Neural progenitor cell (in vitro differentiated cells): ENCODE results near the gene MAPK1.

ENCODE experiments used
- EZH2 ChIP-seq: fragments of 200-600 bp; sonication (generic); IDR thresholded peaks from 2 replicates; pipeline ENCODE4 v1.6.1; 2017; ENCODE audit warnings: antibody characterized with exemption, mild to moderate bottlenecking, moderate library complexity
- EZH2phosphoT487 ChIP-seq: fragments of 200-600 bp; sonication (generic); IDR thresholded peaks from 2 replicates; pipeline ENCODE4 v1.6.1; 2017; ENCODE audit warnings: antibody characterized with exemption
- TF ChIP-seq, protein P1 (sequence below): fragments of 200-600 bp; sonication (generic); IDR thresholded peaks from 2 replicates; pipeline ENCODE4 v1.5.1; 2017; ENCODE audit warnings: antibody characterized with exemption, mild to moderate bottlenecking

DNA sequence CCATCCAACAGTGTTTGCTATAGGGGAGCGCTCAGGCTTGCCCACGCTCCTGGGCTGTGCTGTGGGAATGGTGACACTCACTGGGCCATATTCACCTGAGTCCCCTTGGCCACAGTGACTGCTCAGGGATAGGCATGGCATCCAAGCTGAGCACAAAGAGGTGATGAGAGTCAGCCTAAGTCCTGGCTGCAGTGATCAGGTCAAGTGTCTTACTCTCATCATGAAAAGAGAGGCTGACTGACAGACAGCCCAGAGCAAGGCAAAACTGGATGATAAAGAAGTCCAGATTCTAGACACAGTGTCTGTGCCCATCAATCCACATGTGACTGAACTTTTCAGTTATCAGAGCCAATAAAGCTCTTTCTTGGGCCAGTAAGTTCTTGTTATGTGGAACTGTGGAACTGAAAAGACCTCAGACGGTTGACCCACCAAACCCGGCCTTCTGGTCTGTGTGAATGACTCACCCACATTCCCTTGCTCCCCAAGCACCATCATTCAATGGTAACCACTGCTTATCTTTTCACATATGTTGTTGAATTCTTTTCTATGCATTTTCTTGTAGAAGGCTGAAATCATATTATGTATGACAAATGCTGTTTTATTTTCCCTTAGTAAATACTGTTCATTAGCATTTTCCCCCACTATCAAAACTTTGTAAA, 88.6 kb downstream of the MAPK1 start:
- TF ChIP-seq, protein P1, sequence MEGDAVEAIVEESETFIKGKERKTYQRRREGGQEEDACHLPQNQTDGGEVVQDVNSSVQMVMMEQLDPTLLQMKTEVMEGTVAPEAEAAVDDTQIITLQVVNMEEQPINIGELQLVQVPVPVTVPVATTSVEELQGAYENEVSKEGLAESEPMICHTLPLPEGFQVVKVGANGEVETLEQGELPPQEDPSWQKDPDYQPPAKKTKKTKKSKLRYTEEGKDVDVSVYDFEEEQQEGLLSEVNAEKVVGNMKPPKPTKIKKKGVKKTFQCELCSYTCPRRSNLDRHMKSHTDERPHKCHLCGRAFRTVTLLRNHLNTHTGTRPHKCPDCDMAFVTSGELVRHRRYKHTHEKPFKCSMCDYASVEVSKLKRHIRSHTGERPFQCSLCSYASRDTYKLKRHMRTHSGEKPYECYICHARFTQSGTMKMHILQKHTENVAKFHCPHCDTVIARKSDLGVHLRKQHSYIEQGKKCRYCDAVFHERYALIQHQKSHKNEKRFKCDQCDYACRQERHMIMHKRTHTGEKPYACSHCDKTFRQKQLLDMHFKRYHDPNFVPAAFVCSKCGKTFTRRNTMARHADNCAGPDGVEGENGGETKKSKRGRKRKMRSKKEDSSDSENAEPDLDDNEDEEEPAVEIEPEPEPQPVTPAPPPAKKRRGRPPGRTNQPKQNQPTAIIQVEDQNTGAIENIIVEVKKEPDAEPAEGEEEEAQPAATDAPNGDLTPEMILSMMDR = no peak
- TF ChIP-seq EZH2 (no peak), EZH2phosphoT487 (no peak)
